Activated naive CD4-positive, alpha-beta T cell (primary cell): ENCODE data around the gene BRPF3.

Experiments used
- DNase-seq, 4 experiments: peaks; one replicate each; lab custom pipeline; 2025; lab: John Stamatoyannopoulos, UW

The BRPF3 gene

DNA sequence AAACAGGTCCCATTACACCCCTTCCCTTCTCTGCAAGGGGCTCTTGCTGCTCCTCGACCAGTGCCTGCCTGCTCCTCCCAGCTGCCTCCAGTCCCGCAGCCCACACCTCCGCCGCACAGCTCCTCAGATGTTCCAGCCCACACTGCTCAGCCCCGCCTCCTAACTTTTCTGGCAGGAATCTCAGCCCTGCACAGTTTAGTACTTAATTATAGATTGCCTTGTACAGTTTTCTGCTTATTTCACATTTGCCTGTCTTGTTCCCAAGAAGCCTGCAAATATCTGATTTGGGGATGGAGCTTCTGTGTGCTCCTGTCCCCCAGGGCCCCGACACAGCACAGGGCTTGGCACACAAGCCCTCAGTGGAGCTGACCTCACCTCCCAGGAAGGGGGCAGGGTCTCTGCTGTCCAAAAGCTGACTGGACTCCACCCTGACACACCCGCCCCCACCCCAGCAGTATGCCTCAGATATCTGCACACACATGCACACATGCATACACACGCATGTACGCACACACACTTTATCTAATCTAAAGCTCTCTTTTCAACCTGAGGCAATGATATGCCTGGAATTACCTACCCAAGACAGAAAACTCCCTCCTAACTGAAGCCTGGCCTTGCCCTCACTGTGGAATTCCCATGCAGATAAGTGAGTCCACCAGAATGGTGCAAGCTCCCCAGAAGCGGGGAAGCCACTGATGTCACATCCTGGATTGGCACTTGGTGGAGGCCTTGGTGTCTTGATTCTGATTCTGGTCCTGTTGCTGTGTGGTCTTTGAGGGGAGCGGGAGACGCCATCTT lies 72.1 kb downstream of the BRPF3 start:
- DNase-seq: no peak

DNA sequence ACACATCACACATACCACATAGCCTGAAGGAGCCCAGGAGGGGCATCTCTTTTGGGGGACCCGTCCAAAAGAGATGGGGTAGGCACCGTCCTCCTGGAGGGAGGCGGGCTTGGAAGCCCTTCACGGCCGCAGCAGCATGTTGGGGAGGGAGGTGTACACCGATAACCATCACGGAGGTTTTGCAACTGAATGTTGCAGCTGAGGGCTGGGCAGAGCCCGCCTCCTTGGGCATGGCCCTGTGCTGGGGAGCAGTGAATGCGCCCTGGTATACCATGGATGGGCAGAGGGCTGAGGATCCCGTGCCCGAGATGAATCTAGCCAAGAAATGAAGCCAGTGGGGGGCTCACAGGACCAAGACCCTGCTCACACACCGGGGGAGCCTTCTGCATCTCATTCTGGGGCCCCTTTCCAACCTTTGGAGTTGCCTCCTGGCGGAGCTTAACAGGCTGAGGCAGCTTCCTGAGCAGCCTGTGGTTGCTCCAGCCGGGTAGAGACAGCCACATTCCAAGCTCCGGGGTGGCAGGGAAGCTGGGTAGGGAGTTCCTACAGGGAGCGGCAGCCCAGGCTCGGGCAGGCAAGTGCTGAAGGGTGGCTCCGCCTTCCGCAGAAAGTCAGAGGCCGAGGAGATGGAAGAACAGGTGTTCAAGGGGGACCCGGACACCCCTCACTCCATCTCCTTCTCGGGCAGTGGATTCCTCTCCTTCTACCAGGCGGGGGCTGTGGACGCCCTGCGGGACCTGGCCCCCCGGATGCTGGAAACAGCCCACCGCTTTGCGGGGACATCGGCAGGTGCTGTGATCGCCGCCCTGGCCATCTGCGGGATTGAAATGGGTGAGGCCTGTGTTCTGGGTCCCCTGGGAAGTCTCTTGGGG lies 73.5 kb downstream of the BRPF3 start, which contains the start of gene PNPLA1:
PNPLA1 (plus strand) TSS at position 227 of the 872 bp plus-strand sequence; CDS start at position 627, 400 bp downstream.
- DNase-seq: no peak

DNA sequence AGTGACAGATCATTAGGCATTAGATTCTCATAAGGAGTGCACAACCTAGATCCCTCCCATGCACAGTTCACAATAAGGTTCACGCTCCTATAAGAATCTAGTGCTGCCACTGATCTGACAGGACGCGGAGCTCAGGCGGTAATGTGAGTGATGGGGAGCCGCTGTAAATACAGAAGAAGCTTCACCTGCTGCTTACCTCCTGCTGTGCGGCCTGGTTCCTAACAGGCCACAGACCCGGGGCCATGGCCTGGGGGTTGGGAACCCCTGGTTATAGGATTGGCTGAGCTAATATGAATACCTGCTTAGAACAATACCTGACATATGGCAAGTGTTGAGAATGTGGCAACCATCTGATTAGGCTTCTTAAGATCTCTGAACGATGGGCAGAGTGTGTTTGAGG lies 75.7 kb downstream of the BRPF3 start:
- no peak for DNase-seq

DNA sequence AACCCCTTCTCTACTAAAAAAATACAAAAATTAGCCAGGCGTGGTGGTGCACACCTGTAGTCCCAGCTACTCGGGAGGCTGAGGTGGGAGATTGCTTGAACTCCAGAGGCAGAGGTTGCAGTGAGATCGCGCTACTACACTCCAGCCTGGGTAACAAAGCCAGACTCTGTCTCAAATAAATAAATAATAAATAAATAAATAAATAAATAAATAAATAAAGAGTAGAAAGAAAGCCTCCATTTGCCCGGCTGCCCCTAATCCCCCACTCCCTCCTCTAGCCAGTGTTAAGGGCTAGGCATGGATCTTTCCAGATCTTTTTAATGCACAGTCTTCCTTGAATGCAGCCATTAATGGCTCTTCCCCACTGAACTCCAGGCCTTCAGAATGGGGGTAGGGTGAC lies 76.5 kb downstream of the BRPF3 start:
- no peak for DNase-seq

DNA sequence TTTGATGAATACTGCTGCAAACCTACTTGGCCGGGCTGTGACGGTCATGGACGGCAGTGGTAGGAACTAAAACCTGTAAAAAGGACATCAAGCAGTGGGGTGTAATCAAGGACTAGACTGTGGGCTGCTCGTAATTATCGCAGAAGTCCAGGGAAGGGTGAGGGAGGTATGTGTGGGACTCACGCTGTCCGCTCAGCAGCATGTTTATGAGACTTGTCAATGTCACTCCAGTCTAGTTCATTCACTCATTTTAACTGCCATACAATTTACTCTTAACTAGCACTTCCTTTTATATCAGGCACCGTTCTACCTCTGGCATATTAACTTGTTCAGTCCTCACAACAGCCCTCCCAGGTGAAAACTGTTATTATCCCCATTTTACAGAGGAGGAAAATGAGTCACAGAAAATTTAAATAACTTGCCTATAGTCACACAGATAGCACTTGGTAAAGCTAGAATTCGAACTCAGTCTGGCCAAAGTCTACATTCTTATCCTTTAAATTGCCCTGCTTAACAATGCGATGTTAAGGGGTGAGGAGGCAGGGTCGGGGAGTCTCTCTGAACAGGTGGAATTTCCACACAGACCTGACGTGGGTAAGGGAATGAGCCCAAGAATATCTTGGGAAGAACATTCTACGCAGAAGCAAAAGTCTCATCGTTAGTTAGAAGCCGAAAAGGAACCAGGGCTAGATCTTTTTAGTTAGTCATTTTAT lies 77.4 kb downstream of the BRPF3 start:
- no peak for DNase-seq

DNA sequence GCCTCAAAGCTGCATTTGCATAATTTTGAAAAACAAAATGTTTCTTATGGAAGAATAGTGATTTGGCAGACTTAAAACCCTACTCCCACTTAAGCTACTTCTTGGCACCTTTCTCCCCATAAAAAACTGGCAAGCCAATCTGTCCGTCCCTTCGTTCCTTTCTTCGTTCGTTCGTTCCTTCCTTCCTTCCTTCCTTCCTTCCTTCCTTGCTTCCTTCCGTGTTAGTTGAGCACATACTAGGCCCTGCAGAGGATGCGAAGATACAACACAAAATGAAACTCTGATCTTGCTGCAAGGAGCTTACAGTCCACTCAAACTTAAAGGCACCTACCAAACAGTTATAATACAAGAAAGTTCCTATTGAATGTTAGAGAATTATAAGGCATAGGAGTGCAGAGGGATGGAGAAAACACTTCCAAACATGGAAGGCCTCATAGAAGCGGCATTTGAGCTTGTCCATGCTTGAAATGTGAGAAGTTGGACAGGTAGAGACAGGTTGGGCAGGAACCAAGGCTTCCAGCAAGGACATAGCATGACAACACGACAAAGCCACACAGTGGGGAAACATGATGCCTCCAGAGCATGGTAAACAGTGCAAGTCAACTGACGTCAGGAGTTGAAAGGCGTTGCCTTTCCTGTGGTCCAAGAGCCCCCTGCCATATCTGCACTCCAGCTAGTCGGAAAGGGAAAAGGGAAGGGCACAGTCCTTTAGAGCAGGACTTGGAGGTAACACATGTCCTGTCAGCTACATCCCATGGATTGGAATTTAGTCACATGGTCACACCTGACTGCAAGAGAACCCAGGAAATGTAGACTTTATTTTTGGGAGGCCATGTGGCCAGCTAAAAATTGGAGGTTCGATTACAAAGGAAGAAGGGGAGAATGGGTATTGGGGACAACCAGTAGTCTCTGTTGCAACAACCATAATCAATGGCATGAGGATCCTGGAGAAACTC lies 80.3 kb downstream of the BRPF3 start:
- no peak for DNase-seq

DNA sequence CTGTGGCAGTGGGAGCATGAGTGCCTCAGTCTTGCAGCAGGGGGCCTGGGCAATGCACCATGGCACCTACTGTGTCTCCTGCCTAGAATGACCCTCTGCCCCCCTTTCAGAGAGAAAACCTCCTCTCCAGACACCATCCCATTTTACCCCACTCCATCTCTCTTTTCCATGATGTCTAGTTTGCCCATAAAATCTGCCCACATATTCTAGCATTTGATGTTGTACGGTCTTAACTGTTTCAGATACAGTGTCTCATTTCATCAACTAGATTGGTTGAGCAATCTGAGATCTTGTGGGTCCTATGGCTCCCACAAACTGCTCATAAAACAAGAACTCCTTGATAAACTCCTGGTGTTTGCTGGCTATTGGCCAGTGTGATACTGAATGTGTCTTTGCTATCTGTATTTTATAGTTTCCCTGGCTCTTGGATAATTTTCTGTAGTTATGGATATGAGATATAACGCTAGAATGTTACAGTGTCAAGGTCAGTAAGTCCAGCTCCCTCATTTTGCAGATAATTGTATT lies 81.5 kb downstream of the BRPF3 start:
- DNase-seq: no peak

DNA sequence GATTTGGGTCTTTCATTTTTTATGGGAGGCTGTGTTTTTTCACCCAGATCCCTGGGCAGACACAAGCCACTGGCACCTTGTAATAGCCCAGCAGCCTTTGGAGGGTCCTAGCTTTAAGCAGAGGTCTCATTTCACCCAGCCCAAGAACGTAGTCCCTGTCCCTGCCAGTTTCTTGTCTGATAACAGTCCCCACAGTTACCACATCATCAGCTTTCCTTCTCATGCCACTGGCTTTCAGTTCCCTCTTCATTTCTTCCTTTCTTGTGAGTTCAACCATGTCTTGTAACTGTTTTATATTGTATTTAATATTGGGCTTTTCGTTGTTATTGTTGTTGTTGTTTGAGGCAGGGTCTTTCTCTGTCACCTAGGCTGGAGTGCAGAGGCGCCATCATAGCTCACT lies 83.9 kb downstream of the BRPF3 start:
- DNase-seq: no peak

DNA sequence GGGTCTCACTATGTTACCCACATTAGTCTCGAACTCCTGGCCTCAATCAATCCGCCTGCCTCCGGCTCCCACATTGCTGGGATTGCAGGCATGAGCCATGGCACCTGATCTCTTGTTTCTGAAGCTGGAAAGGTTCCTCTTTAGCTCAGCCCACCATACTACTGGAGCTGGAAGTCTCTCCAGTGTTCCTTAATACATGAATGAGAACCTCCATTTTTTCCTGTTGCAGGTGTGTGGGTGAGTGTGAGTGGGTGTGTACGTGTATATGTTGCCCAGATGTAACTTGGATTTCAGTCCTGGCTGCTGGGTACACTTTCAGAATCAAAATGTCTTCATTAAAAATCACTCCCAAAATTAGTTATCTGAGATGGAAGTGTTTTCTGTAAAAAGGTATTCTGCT lies 84.4 kb downstream of the BRPF3 start:
- no peak for DNase-seq
